ENCODE results near the gene CFAP57. TPM values are rescaled to one million over a fixed set of nuclear protein-coding genes. Genes with fewer than 3 reads are reported as not detected.

Gene CFAP57
- polyA plus RNA-seq, 1 donor from 2014 or later, result 0.17 TPM

DNA sequence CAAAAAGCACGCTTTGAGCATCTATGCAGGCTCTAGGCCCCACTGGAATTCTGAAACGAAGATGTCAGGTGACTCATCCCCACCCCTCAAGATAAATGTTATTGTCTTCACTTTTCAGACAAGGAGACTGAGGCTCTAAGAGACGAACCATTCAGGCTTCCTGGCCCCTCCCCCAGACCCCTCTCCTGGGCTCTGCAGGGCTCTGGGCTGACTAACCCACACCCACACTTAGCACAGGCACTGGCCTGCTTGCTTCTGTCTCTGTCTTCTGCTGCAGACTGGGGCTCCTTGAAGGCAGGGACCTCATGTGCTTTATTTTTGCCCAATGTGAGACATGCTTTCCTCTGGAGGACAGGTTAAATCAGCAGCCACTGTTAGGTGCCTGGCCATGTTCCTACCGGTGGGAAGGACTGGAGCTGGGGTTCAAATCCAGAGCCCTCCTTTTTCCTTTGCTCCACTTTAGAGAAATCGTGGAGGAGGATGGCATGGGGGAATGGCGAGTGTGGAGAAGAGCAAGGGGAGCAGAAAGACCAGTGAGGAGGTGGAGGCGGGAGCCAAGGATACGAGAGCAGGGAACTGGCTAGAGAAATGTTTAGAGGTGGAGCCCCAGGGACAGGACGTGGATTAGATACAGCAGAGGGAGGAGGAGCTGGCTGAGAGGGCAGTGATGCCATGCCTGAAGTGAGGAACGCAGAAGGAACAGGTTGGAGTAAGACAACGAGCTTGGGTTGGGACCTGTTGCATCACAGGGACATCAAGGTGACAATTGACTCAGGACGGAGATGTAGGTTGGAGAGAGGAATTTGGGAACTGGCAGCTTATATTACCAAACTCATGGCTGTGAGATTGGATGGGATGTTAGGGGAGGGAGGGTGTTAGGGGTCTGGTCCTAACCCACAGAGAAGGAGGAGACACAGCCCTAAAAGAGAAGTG lies 99.3 kb downstream of the CFAP57 start:
- Histone ChIP-seq H3K27ac (ENCODE audit: low read length) (no peak overlapping the region), H3K4me3 (ENCODE audit: low read length) (no peak overlapping the region), H3K4me2 (ENCODE audit: low read length) (no peak overlapping the region), H3K27me3 (ENCODE audit: insufficient read depth, low read depth, low read length) (no peaks in the 10 kb centered on the region), H3K79me2 (replicated peaks; ENCODE audit: insufficient read depth, low read length) (no peaks in the 10 kb centered on the region), H2AFZ (ENCODE audit: low read depth, low read length) (no peak overlapping the region), H4K20me1 (ENCODE audit: insufficient read depth) (no peaks in the 10 kb centered on the region), H3K9ac (ENCODE audit: low read length) (no peak overlapping the region), H3K9me2 (ENCODE audit: insufficient read depth, low read length) (no peaks in the 10 kb centered on the region), H3K36me3 (ENCODE audit: insufficient read depth, low read length) (no peaks in the 10 kb centered on the region), H3K9me3 (ENCODE audit: low read length) (no peaks in the 10 kb centered on the region), H3F3A (ENCODE audit: insufficient read depth, low read length, poor library complexity, severe bottlenecking) (no peaks in the 10 kb centered on the region)
- no peak for TF ChIP-seq MXI1 (conservative IDR thresholded peaks at IDR 0.05; ENCODE audit: poor library complexity, severe bottlenecking)
- TF ChIP-seq POLR2AphosphoS5 (IDR thresholded peaks at IDR 0.05), result no peak
- TF ChIP-seq, protein P1, sequence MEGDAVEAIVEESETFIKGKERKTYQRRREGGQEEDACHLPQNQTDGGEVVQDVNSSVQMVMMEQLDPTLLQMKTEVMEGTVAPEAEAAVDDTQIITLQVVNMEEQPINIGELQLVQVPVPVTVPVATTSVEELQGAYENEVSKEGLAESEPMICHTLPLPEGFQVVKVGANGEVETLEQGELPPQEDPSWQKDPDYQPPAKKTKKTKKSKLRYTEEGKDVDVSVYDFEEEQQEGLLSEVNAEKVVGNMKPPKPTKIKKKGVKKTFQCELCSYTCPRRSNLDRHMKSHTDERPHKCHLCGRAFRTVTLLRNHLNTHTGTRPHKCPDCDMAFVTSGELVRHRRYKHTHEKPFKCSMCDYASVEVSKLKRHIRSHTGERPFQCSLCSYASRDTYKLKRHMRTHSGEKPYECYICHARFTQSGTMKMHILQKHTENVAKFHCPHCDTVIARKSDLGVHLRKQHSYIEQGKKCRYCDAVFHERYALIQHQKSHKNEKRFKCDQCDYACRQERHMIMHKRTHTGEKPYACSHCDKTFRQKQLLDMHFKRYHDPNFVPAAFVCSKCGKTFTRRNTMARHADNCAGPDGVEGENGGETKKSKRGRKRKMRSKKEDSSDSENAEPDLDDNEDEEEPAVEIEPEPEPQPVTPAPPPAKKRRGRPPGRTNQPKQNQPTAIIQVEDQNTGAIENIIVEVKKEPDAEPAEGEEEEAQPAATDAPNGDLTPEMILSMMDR (IDR thresholded peaks at IDR 0.05; ENCODE audit: poor library complexity, severe bottlenecking), result no peak
- TF ChIP-seq EZH2 (IDR thresholded peaks at IDR 0.05; ENCODE audit: borderline replicate concordance, insufficient read depth, low read length, poor library complexity, severe bottlenecking), result no peak

DNA sequence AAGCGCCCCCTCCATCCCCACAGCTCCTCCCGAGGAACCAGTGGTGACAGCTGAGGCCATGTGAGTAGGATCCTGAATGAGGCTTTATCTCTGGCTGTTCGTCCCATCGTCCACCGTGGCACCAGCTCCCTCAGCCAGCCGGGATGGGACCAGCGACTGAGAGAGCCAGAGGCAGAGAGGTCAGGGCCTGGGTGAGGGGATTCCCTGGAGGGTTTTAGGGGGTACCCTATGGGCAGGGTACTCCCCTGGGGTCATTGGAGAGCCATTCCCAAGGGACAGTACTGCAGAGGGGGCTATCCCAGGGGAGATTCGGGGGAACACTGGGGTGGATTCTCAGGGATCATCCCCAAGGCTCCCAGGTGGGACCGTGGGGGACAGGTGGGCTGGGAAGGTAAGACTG lies 100.0 kb downstream of the CFAP57 start:
- TF ChIP-seq POLR2AphosphoS5 (IDR thresholded peaks at IDR 0.05) (no peak), MXI1 (conservative IDR thresholded peaks at IDR 0.05; ENCODE audit: poor library complexity, severe bottlenecking) (no peak), TAF1 (IDR thresholded peaks at IDR 0.05; ENCODE audit: low read depth) (no peak), EZH2 (IDR thresholded peaks at IDR 0.05; ENCODE audit: borderline replicate concordance, insufficient read depth, low read length, poor library complexity, severe bottlenecking) (no peak), RAD21 (conservative IDR thresholded peaks at IDR 0.05) (no peak), EP300 (conservative IDR thresholded peaks at IDR 0.05; ENCODE audit: poor library complexity, severe bottlenecking) (no peak), SMC3 (conservative IDR thresholded peaks at IDR 0.05; ENCODE audit: poor library complexity) (no peak)
- TF ChIP-seq, protein P1 (IDR thresholded peaks at IDR 0.05; ENCODE audit: poor library complexity, severe bottlenecking), result no peak
- TF ChIP-seq, protein P2, sequence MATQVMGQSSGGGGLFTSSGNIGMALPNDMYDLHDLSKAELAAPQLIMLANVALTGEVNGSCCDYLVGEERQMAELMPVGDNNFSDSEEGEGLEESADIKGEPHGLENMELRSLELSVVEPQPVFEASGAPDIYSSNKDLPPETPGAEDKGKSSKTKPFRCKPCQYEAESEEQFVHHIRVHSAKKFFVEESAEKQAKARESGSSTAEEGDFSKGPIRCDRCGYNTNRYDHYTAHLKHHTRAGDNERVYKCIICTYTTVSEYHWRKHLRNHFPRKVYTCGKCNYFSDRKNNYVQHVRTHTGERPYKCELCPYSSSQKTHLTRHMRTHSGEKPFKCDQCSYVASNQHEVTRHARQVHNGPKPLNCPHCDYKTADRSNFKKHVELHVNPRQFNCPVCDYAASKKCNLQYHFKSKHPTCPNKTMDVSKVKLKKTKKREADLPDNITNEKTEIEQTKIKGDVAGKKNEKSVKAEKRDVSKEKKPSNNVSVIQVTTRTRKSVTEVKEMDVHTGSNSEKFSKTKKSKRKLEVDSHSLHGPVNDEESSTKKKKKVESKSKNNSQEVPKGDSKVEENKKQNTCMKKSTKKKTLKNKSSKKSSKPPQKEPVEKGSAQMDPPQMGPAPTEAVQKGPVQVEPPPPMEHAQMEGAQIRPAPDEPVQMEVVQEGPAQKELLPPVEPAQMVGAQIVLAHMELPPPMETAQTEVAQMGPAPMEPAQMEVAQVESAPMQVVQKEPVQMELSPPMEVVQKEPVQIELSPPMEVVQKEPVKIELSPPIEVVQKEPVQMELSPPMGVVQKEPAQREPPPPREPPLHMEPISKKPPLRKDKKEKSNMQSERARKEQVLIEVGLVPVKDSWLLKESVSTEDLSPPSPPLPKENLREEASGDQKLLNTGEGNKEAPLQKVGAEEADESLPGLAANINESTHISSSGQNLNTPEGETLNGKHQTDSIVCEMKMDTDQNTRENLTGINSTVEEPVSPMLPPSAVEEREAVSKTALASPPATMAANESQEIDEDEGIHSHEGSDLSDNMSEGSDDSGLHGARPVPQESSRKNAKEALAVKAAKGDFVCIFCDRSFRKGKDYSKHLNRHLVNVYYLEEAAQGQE (IDR thresholded peaks at IDR 0.05; ENCODE audit: borderline replicate concordance), result no peak
- Histone ChIP-seq H3K9me3 (ENCODE audit: low read length) (no peaks in the 10 kb centered on the region), H3K79me2 (replicated peaks; ENCODE audit: insufficient read depth, low read length) (no peaks in the 10 kb centered on the region), H4K20me1 (ENCODE audit: insufficient read depth) (no peaks in the 10 kb centered on the region), H2AFZ (ENCODE audit: low read depth, low read length) (no peak overlapping the region), H3K27me3 (ENCODE audit: insufficient read depth, low read depth, low read length) (no peaks in the 10 kb centered on the region), H3K9ac (ENCODE audit: low read length) (no peak overlapping the region), H3K36me3 (ENCODE audit: insufficient read depth, low read length) (no peaks in the 10 kb centered on the region), H3K9me2 (ENCODE audit: insufficient read depth, low read length) (no peaks in the 10 kb centered on the region), H3F3A (ENCODE audit: insufficient read depth, low read length, poor library complexity, severe bottlenecking) (no peaks in the 10 kb centered on the region), H3K27ac (ENCODE audit: low read length) (no peak overlapping the region), H3K4me2 (ENCODE audit: low read length) (no peak overlapping the region), H3K4me3 (ENCODE audit: low read length) (no peak overlapping the region)

Data from neural cell (in vitro differentiated cells).